PC-9 (cell line): ENCODE data around the gene SLC10A6.

Experiments
- EZH2 ChIP-seq: fragments of 200-600 bp; sonication (generic); IDR thresholded peaks from 2 replicates; pipeline ENCODE4 v1.8.0; 2017; ENCODE audit warnings: antibody characterized with exemption, low read depth
- TF ChIP-seq, protein P1 (sequence below): fragments of 200-600 bp; sonication (generic); conservative IDR thresholded peaks from 2 replicates; pipeline ENCODE4 v1.6.1; 2017; ENCODE audit warnings: mixed run types, antibody characterized with exemption, mild to moderate bottlenecking, moderate library complexity

DNA sequence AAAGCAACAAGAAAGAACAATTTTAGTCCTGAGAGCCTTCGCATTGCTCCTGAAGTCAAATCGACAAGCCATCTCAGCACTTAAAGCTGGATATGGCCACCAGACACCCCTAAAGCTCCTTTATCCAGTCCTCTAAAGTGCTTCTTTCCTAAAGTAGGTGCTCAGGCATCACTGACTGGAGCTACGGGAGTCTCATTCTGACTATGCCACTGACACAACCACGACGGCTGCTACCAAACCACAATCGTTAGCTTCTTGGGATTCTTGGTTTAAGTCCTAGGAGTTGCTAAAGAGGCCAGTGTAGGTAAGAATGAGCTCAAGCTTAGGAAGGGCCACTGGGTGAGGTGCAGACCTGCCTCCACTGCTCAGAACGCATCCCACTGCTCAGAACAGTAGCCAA is 1.0 kb downstream of the SLC10A6 start:
- TF ChIP-seq, protein P1, sequence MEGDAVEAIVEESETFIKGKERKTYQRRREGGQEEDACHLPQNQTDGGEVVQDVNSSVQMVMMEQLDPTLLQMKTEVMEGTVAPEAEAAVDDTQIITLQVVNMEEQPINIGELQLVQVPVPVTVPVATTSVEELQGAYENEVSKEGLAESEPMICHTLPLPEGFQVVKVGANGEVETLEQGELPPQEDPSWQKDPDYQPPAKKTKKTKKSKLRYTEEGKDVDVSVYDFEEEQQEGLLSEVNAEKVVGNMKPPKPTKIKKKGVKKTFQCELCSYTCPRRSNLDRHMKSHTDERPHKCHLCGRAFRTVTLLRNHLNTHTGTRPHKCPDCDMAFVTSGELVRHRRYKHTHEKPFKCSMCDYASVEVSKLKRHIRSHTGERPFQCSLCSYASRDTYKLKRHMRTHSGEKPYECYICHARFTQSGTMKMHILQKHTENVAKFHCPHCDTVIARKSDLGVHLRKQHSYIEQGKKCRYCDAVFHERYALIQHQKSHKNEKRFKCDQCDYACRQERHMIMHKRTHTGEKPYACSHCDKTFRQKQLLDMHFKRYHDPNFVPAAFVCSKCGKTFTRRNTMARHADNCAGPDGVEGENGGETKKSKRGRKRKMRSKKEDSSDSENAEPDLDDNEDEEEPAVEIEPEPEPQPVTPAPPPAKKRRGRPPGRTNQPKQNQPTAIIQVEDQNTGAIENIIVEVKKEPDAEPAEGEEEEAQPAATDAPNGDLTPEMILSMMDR = no peak
- TF ChIP-seq EZH2 = no peak
